Transverse colon (tissue), 4 donors: ENCODE measurements around the gene SLIT1.

Source experiments
- CTCF ChIP-seq, 5 experiments: fragments of 200-600 bp in 3 of 5; fragments of 450-650 bp in 2 of 5; sonication (generic) in 3 of 5; IDR thresholded peaks; 1 replicate in 2 of 5; 2 replicates in 3 of 5; pipeline ENCODE4 v1.5.1; 2016 to 2017; ENCODE audit warnings: antibody characterized with exemption in 5 of 5, inconsistent platforms in 3 of 5, mild to moderate bottlenecking in 2 of 5, moderate library complexity in 1 of 5
- POLR2AphosphoS5 ChIP-seq, 3 donors: sonication (generic); formaldehyde crosslinking; IDR thresholded peaks; one replicate each; pipeline ENCODE4 v1.6.1; 2016; ENCODE audit warnings: antibody characterized with exemption in 3 of 3

DNA sequence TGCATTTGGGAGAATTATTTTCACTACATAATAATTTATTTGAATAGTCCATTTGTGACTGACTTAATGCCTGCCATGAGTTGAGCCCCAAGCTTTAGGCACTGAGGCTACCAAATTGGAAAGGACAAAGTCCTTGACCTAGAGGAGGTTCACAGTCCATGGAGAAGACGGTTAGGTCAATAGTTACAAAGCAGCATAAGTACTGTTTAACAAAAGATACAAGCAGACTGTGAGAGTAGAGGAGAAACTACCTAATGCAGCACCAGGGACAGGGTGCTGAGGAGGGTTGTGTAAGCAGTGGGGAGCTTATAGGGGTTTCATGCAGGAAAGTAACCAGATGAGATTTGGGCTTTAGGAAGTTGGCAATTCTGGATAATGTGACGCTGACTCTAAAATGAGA is 214.4 kb downstream of the SLIT1 start:
- no peak for TF ChIP-seq POLR2AphosphoS5 (IDR thresholded peaks at IDR 0.05)
- TF ChIP-seq CTCF (IDR thresholded peaks at IDR 0.05) = no peak
